CD4-positive, alpha-beta T cell treated with Interleukin-6 for 4 hours (primary cell): ENCODE data around the gene TRAK2.

Experiments
- DNase-seq: peaks from one replicate; pipeline ENCODE4 v3.0.0-alpha.2; 2020; ENCODE audit warnings: mixed read lengths

The TRAK2 gene

GRCh38 chr2:201360256-201360655 lies 91.0 kb downstream of the TRAK2 start:
- no peak for DNase-seq

GRCh38 chr2:201358684-201359083 lies 92.6 kb downstream of the TRAK2 start:
- peak; percentile 23 for DNase-seq

DNA sequence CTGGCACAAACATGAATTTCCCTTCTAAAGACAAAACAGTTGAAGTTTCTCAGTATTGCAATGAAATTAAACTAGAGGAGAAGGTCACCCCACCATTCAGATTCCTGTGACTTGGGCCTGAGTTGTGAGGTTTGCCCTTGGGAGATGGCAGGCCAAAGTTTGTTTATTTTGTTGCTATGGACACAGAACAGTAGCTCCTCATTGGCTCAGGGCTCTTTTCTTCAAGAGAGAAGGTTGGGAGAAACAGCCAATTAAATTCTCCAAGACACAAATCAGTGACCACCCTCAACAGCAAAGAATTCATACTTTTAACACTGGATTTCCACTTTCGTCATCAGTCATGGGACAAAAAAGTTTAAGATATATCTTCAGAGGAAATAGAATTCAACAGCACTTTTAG lies 94.0 kb downstream of the TRAK2 start, which contains the start of gene FLACC1:
Gene FLACC1 (minus strand): TSS at position 125 of the 400 bp plus-strand sequence. CDS start 5,941 bp downstream, outside the sequence.
- no peak for DNase-seq

- DNase-seq: no peak
Measured at GRCh38 chr2:201353116-201353515, 98.1 kb downstream of the TRAK2 start.

DNA sequence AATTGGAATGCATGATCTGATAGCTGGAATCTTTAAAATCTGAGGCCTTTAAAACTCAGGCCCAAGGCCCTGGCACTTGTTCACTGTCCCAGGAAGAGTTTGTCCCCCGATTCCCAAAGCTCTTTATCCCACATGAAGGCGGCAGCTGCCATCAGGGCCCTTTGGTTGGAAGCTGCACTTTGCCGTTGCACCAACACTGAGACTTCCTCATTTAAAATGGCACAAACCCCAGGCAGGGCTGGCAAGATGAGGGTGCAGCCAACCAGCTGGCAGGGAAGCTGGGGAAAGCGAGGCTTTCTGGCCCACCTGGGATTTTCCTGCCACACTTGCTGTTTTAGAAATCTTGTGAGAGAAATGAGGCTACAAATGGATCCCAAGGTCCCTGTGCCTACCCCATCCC lies 100.4 kb downstream of the TRAK2 start:
- DNase-seq: no peak

DNA sequence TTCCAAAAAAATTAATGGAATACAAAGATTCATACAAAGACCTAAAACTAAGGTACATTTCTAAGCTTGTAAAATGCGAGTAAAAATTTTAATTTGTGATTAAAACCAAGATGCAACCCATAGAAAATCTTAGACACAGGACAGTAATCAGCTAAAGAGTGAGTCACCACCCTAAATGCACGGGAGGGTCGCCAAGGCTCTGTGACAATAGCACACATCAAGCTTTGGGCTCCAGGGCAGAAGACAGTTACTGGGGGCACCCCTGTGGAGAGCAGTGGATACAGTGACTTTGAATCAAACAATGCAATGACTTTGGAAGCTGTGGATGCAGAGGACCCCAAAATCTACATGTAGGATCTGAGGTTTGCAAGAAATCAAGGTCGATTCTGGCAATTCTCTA lies 101.7 kb downstream of the TRAK2 start:
- DNase-seq: no peak

- no peak for DNase-seq
Measured at GRCh38 chr2:201348758-201349157, 102.5 kb downstream of the TRAK2 start.

DNA sequence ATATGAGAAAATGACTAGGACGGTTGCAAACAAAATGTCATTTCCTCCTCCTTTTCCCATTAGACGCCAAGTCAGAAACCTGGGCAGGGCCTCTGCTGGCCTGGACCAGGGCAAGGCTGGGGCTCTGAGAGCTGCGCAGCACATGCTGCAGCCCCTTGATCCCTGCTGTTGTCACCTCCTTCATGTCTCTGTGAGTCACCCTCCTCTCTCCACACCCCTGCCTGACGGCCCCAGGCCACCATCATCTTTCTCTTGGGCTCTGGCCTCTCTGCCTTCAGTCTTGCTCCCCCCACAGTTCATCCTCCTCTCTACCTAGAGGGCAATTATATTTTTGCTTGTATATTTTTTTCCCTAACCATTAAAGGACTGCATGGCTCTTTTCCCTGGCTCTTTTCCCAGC lies 104.1 kb downstream of the TRAK2 start:
- no peak for DNase-seq

DNA sequence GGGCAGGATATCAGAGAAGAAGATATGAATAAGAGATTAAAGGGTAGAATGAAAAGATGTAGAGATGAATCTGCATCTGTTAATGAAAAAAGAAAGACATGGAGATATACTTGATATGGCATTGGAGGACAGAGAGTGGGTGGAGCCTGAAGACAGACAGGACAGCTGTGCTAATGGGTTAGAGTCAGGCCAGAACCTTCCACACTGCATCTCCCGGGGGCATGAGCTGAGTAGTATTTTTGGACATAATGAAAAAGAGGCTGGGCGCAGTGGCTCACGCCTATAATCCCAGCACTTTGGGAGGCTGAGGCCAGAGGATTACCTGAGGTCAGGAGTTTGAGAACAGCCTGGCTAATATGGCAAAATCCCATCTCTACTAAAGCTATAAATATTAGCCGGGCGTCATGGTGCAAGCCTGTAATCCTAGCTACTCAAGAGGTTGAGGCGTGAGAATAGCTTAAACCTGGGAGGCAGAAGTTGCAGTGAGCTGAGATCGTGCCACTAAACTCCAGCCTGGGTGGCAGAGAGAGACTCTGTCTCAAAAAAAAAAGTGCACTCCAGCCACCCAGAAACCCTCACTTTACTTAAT lies 105.5 kb downstream of the TRAK2 start:
- no peak for DNase-seq

GRCh38 chr2:201344663-201345366 lies 106.4 kb downstream of the TRAK2 start:
- DNase-seq: no peak

GRCh38 chr2:201343559-201343958 lies 107.7 kb downstream of the TRAK2 start:
- no peak for DNase-seq

- DNase-seq: no peak
Measured at GRCh38 chr2:201342923-201343322, 108.3 kb downstream of the TRAK2 start.

DNA sequence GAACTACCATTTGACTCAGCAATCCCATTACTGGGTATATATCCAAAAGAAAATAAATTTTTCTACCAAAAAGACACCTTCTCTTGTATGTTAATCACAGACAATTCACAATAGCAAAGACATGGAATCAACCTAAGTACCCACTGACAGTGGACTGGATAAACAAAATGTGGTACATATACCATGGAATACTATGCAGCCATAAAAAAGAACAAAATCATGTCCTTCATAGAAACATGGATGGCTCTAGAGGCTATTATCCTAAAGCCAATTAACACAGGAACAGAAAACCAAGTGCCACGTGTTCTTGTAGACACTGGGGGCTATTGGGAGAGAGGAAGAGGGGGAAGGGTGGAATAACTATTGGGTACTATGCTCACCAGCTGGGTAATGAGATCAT lies 121.8 kb downstream of the TRAK2 start:
- DNase-seq: no peak

DNA sequence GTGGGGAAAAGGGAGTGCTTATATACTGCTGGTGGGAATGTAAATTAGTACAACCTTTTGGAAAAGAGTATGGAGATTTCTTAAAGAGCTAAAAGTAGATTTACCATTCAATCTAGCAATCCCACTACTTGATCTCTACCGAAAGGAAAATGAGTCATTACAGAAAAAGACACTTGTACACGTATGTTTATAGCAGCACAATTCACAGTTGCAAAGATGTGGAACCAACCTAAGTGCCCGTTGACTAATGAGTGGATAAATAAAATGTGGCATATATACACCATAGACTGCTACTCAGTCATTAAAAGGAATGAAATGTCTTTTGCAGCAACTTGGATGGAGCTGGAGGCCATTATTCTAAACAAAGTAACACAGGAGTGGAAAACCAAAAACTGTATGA lies 123.6 kb downstream of the TRAK2 start:
- DNase-seq: no peak
